Activated T-cell treated with anti-CD3 and anti-CD28 coated beads, Interleukin-2, amount 50 U/mL, for 1 hour (primary cell): Measurements from ENCODE around the gene ITSN2.

Source experiments
- DNase-seq: peaks from one replicate; pipeline ENCODE4 v3.0.0-alpha.2; 2020

The ITSN2 gene

GRCh38 chr2:24262421-24262970 lies 97.8 kb downstream of the ITSN2 start:
- no peak for DNase-seq

GRCh38 chr2:24261441-24261840 lies 98.9 kb downstream of the ITSN2 start:
- DNase-seq = no peak

- no peak for DNase-seq
Measured at GRCh38 chr2:24259316-24259715, 101.0 kb downstream of the ITSN2 start.

DNA sequence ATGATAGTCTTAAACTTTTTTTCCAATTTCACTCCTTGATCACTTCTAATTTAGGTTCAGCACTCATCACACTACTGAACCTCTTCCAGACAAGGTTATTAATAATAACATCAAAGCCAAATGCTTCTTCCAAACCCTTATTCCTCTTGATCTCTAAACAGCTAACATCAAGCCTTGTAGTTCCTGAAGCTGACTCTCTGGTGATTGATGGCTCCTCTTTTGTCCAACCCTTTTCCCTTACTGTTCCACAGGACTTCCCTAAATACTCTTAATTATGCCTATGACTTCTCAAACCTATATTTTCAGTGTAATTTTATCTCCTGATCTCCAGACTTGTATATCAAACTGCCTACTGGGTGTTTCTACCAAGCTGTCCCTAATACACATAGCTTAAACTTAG lies 101.6 kb downstream of the ITSN2 start:
- DNase-seq = no peak

DNA sequence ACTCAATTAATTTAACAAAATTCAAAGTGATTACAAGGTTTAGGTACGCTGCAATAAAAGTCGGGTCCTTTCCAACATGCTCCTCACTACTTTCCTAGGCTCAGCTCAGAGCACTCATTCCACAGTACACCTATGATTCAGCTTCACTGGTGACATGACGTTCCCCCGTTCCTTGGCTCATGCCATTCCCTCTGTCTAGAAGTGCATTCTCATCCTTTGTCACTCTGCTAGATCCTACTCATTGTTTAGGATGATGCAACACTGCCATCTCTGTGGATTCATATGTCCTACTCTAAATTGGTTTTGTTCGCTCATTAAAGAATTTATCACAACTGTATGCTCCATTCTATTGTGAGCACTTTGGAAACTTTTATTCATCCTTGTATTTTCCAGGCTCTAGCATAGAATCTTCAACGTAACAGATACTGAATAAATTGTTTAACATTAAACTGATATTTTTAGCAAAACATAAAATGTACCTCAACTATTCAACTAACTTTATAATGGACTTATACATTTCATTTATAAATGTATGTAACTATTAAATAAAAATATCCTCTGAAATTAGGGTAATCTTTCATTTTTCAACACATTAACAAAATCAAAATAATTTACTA lies 106.9 kb downstream of the ITSN2 start:
- DNase-seq = no peak

DNA sequence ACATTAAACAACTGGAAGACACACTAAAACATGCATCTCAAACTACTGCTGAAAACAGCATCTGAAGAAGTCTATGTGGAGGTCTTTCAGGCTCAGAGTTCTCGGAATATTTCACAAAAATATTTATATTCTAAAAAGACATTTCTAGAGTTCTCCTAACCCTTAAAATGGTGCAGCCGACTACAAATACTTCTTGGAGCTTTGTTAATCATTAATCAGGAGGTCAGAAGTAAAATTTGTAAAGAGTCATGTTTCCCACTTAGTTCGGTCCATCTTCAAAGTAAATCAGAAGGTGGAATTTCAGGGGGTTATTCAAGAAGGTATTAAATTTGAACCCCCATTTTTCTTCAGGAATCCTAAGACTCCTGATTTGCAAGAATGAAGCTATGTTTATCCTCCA lies 112.7 kb downstream of the ITSN2 start:
- no peak for DNase-seq

- no peak for DNase-seq
Measured at GRCh38 chr2:24247164-24247563, 113.2 kb downstream of the ITSN2 start.

GRCh38 chr2:24245986-24246776 lies 114.2 kb downstream of the ITSN2 start:
- no peak for DNase-seq

- no peak for DNase-seq
Measured at GRCh38 chr2:24241528-24241927, 118.8 kb downstream of the ITSN2 start.

DNA sequence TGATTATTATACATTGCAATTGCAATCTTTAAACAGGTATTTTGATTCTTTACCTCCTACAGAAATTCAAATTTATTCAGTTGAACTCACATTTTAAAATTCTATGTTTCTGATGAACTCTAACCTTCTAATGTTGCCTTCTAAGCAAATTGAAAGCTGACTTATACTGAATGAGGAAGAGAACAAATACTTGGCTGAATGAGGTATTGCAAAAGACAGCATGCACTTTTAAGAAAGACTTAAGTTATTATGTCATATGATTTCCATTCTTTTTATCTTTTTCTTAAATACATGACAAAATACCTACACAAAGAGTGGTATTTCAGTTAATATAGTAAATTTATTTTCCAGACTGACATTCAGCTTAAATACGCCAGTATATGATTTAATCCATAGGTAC lies 120.8 kb downstream of the ITSN2 start:
- DNase-seq = no peak

GRCh38 chr2:24238158-24238557 lies 122.2 kb downstream of the ITSN2 start:
- DNase-seq = no peak

DNA sequence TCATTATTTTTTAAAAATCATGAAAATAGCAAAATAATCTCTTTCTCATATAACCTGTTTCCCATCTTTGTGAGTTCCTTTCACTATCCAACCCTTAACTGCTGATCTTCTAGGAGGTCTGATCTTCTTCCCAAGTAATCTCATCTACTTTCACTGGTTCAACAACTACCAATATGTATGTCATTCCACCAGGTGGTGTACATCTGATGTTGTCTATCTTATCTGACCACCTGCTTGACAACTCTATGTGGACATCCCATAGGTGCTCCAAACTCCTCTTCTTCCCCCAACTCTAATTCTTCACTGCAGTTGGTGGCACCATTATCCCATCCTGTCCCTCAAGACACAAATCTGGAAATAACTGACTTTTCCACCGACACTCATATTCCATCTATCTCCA lies 123.0 kb downstream of the ITSN2 start:
- DNase-seq = no peak

DNA sequence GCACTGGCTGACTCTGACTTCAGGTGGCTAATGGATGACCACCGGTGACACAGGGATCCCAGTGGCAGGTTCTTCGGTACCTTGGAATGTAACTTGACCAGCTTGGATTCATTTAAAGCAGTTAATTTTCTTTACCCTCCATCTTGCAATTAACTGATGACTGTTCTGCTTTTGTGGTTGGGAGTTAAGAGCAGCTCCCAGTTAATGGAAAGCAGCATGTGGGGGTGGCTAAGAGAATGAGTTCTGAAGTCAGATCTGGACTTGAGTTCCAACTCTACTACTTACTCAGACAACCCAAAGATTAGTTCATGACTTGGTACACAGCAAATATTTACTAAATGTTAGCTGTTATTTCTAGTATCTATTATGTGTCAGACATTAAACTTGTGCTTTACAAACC lies 127.0 kb downstream of the ITSN2 start:
- DNase-seq = no peak

DNA sequence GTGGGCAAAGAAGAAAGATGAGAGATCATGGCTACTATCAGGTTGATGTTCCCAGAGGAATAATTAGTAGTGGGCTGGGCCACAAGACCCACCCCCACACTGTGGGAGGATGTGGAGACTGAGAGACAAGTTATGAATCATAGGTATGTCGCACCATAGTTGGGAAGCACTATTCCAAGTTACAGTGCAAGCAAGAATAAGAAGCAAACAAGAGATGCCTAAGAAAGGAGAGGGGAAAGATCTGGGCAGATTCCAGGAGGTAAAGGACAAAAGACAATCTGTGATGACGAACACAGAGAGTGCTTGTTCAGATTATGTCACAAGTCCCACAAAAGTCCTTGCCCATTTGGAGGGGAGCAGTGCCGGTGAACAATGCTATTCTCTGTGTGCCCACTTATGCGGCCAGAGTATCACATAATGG lies 128.9 kb downstream of the ITSN2 start:
- no peak for DNase-seq

GRCh38 chr2:24228470-24228869 lies 131.9 kb downstream of the ITSN2 start:
- no peak for DNase-seq

- DNase-seq = no peak
Measured at GRCh38 chr2:24225499-24226242, 134.7 kb downstream of the ITSN2 start.

DNA sequence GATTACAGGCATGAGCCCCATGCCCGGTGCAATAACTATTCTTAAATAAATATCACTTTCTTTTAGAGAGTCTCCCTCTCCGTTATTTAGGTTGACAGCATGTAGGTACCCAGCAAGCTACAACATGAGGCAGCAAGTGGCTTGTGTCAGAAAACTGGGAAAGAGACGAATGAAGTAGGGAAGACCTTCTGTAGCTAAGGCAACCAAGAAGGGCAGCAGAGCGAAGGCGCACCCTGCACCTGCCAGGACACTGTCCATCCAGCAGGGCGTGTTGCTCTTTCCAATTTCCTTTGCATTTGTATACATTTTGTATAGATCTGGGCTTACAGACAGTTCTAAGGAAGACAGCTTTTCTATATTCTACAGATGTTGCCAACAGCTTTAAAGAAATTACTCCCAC lies 137.4 kb downstream of the ITSN2 start:
- DNase-seq = no peak

- DNase-seq = no peak
Measured at GRCh38 chr2:24221343-24222050, 138.8 kb downstream of the ITSN2 start.

GRCh38 chr2:24220554-24221291 lies 139.6 kb downstream of the ITSN2 start:
- DNase-seq = no peak

DNA sequence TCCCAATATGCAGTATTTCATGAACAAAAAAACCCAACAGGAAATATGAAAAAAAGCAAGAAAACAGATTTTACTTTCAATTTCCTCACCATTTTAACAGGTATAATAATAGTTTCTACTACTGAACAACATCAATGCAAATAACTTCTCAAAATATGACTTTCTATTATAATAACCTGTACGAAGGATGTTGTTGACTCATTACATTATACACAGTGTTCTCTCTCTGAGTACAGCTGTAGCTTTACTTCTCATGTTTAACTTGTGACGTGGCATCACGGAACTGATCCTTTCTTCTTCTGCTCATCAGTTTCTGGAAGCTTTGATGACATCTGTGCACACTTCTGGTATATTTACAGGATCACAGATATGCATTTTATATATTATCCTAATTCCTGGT lies 145.5 kb downstream of the ITSN2 start:
- DNase-seq = no peak

GRCh38 chr2:24211408-24211807 lies 148.9 kb downstream of the ITSN2 start:
- DNase-seq = no peak

- DNase-seq = no peak
Measured at GRCh38 chr2:24210723-24211122, 149.6 kb downstream of the ITSN2 start.
